Mesenchymal stem cell (in vitro differentiated cells and primary cell): ENCODE measurements around the gene TMEM109.
A peak's percentile ranks its signal among the peaks of the same experiment; 100 is the strongest.

Experiments used
- DNase-seq: peaks from one replicate; pipeline ENCODE4 v3.0.0-alpha.2; 2013
- H2AFZ ChIP-seq: one replicate; pipeline ENCODE4 v1.6.1; 2013; ENCODE audit warnings: low read depth, mild to moderate bottlenecking, control low read depth, inconsistent platforms, low read length, moderate library complexity
- H2AK5ac ChIP-seq: 2 replicates; pipeline ENCODE4 v1.6.1; 2013; ENCODE audit warnings: low read length, moderate library complexity, mild to moderate bottlenecking, inconsistent platforms; ENCODE audit not compliant: severe bottlenecking
- H2BK120ac ChIP-seq: one replicate; pipeline ENCODE4 v1.6.1; 2013; ENCODE audit warnings: low read depth, mild to moderate bottlenecking, inconsistent platforms, low read length, moderate library complexity
- H2BK12ac ChIP-seq, 2 experiments: one replicate each; pipeline ENCODE4 v1.6.1; 2013; ENCODE audit warnings: inconsistent platforms in 2 of 2, low read length in 2 of 2, mild to moderate bottlenecking in 2 of 2, moderate library complexity in 2 of 2, control low read depth in 1 of 2
- H2BK15ac ChIP-seq: one replicate; pipeline ENCODE4 v1.6.1; 2013; ENCODE audit warnings: mild to moderate bottlenecking, low read depth, inconsistent platforms; ENCODE audit not compliant: poor library complexity, severe bottlenecking
- H2BK5ac ChIP-seq: 2 replicates; pipeline ENCODE4 v1.6.1; 2013; ENCODE audit warnings: low read depth, mild to moderate bottlenecking, low read length, control low read depth, inconsistent platforms; ENCODE audit not compliant: poor library complexity, severe bottlenecking
- H3K14ac ChIP-seq, 2 experiments: one replicate each; pipeline ENCODE4 v1.6.1; 2013; ENCODE audit warnings: inconsistent platforms in 2 of 2, low read length in 2 of 2, control low read depth in 1 of 2, mild to moderate bottlenecking in 1 of 2, moderate library complexity in 1 of 2
- H3K18ac ChIP-seq, 2 experiments: one replicate each; pipeline ENCODE4 v1.6.1; 2013; ENCODE audit warnings: inconsistent platforms in 2 of 2, low read length in 2 of 2, control low read depth in 1 of 2, low read depth in 1 of 2, mild to moderate bottlenecking in 1 of 2
- H3K23ac ChIP-seq, 2 experiments: one replicate each; pipeline ENCODE4 v1.6.1; 2013; ENCODE audit warnings: inconsistent platforms in 2 of 2, low read length in 2 of 2, mild to moderate bottlenecking in 2 of 2, moderate library complexity in 2 of 2, control low read depth in 1 of 2
- H3K27ac ChIP-seq: 2 replicates; pipeline ENCODE4 v1.5.1; 2013; ENCODE audit warnings: mild to moderate bottlenecking, moderate library complexity, low read length, control low read depth, inconsistent platforms; ENCODE audit not compliant: poor library complexity, severe bottlenecking
- H3K27me3 ChIP-seq, 2 experiments: 2 replicates each; pipeline versions ENCODE4 v1.6.1 to v1.7.0; 2013; ENCODE audit warnings: low read length in 2 of 2, mild to moderate bottlenecking in 2 of 2, moderate library complexity in 2 of 2, control low read depth in 1 of 2, inconsistent platforms in 1 of 2; ENCODE audit not compliant: control insufficient read depth in 1 of 2, insufficient read depth in 1 of 2
- H3K36me3 ChIP-seq, 2 experiments: 2 replicates each; pipeline versions ENCODE4 v1.6.1 to v1.7.0; 2013; ENCODE audit warnings: low read length in 2 of 2, control low read depth in 1 of 2, inconsistent platforms in 1 of 2, low read depth in 1 of 2, mild to moderate bottlenecking in 1 of 2; ENCODE audit not compliant: insufficient read depth in 2 of 2, control insufficient read depth in 1 of 2
- H3K4ac ChIP-seq, 2 experiments: one replicate each; pipeline ENCODE4 v1.6.1; 2013; ENCODE audit warnings: inconsistent platforms in 2 of 2, low read length in 2 of 2, mild to moderate bottlenecking in 2 of 2, moderate library complexity in 2 of 2, control low read depth in 1 of 2, low read depth in 1 of 2
- H3K4me1 ChIP-seq: 2 replicates; pipeline ENCODE4 v1.6.1; 2013; ENCODE audit warnings: low read depth, low read length, control low read depth; ENCODE audit not compliant: control insufficient read depth, insufficient read depth
- H3K4me2 ChIP-seq: 2 replicates; pipeline ENCODE4 v1.6.1; 2013; ENCODE audit warnings: low read length, mild to moderate bottlenecking, inconsistent platforms; ENCODE audit not compliant: poor library complexity, severe bottlenecking
- H3K4me3 ChIP-seq, 2 experiments: 2 replicates each; pipeline versions ENCODE4 v1.5.1 to v1.7.0; 2013; ENCODE audit warnings: low read length in 2 of 2, mild to moderate bottlenecking in 2 of 2, control low read depth in 1 of 2, low read depth in 1 of 2; ENCODE audit not compliant: insufficient read depth in 1 of 2
- H3K79me1 ChIP-seq: replicated peaks from 2 replicates; pipeline ENCODE4 v1.6.1; 2013; ENCODE audit warnings: mild to moderate bottlenecking, control low read depth, low read length, inconsistent platforms; ENCODE audit not compliant: poor library complexity, severe bottlenecking
- H3K9ac ChIP-seq: 2 replicates; pipeline ENCODE4 v1.7.0; 2013; ENCODE audit warnings: mild to moderate bottlenecking, low read length, moderate library complexity
- H3K9me3 ChIP-seq: 2 replicates; pipeline ENCODE4 v1.7.0; 2013; ENCODE audit warnings: mild to moderate bottlenecking, low read length; ENCODE audit not compliant: control insufficient read depth
- H4K8ac ChIP-seq: one replicate; pipeline ENCODE4 v1.6.1; 2013; ENCODE audit warnings: inconsistent platforms, mild to moderate bottlenecking, low read length, moderate library complexity
- H4K91ac ChIP-seq: one replicate; pipeline ENCODE4 v1.6.1; 2013; ENCODE audit warnings: mild to moderate bottlenecking, low read length, inconsistent platforms
- WGBS: methylation state at CpG from one replicate; pipeline ENCODE4 v1.1.7; 2013; ENCODE audit warnings: mixed read lengths; 5-methylcytosine and 5-hydroxymethylcytosine counted together

Gene TMEM109

DNA sequence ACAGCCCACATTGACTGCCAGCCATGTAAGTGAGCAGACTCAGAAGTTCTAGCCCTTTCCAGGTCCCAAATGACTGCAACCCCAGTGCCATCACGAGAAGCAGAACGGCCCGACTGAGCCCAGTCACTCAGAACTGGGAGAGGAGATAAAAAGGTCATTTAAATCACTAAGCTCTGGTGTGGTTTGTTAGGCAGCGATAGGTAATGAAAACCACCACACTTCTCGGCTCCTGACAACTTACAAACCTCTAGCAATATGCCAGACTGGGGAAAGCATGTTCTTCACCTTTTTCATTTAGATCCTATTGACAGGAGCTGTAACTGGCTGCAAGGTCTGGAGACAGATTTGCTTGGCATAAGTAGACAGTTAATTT is 31.3 kb downstream of the TMEM109 start:
- no peak overlapping the region for H3K9ac ChIP-seq
- no peak overlapping the region for H2BK5ac ChIP-seq
- H2BK120ac ChIP-seq = no peak overlapping the region
- no peak overlapping the region for H2AFZ ChIP-seq
- WGBS = 82% methylated on average over 3 of the region's 5 CpGs
- no peak overlapping the region for H4K8ac ChIP-seq
- peaks cover 27 to 51% of the 10 kb centered on the region in 2 experiments for H3K36me3 ChIP-seq
- H4K91ac ChIP-seq = no peak overlapping the region
- no peak overlapping the region for H3K18ac ChIP-seq
- H3K14ac ChIP-seq = no peak overlapping the region
- no peak for DNase-seq
- peaks cover 6% of the 10 kb centered on the region for H3K79me1 ChIP-seq
- H3K23ac ChIP-seq = no peak overlapping the region
- H3K9me3 ChIP-seq = no peaks in the 10 kb centered on the region
- no peak overlapping the region for H2AK5ac ChIP-seq
- no peak overlapping the region for H2BK12ac ChIP-seq
- no peak overlapping the region for H2BK15ac ChIP-seq
- H3K4me2 ChIP-seq = no peak overlapping the region
- peaks cover 4% of the 10 kb centered on the region for H3K4me1 ChIP-seq
- no peaks in the 10 kb centered on the region for H3K27me3 ChIP-seq
- no peak overlapping the region for H3K4ac ChIP-seq
- H3K27ac ChIP-seq = no peak overlapping the region
- no peak overlapping the region for H3K4me3 ChIP-seq

DNA sequence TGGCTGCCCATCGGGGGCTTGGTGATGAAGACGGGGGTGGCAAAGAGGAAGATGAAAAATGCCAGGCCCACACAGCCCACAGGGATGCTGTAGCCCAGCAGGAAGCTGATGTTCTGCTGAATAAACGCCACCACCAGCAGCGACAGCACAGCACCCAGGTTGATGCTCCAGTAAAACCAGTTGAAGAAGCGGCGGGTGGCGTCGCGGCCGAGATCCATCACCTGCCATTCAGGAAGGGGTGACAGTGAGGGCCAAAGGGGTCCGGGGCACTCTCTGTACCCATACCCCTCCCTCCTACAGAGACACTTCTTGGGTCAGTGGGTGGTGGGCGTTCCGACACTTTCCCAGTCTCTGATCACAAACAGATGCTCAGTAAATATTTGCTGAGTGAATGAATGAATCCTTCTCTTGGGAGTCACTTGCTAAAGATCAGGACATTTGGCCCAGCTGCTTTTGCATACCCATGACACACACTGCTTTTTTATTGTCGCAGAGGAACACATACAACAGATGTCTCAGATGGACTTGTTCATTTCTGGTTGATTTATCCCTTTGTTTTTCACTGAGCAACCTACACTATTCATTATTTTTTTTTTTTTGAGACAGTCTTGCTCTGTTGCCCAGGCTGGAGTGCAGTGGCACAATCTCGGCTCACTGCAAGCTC is 32.8 kb downstream of the TMEM109 start:
- 89% methylated on average over 6 of the region's 15 CpGs for WGBS
- Histone ChIP-seq H2AFZ (no peak overlapping the region), H3K9ac (no peak overlapping the region), H2BK120ac (no peak overlapping the region), H3K27ac (no peak overlapping the region), H3K4ac (no peak overlapping the region), H3K4me2 (no peak overlapping the region), H4K8ac (no peak overlapping the region), H3K79me1 (peaks cover 10% of the 10 kb centered on the region), H3K18ac (no peak overlapping the region), H2BK15ac (no peak overlapping the region), H3K14ac (no peak overlapping the region), H3K4me1 (peaks cover 14% of the 10 kb centered on the region), H3K9me3 (no peaks in the 10 kb centered on the region), H3K27me3 (no peaks in the 10 kb centered on the region), H2AK5ac (no peak overlapping the region), H3K23ac (no peak overlapping the region), H4K91ac (no peak overlapping the region), H3K36me3 (peaks cover 21 to 37% of the 10 kb centered on the region in 2 experiments), H3K4me3 (no peak overlapping the region), H2BK12ac (no peak overlapping the region), H2BK5ac (no peak overlapping the region)
- DNase-seq = no peak

DNA sequence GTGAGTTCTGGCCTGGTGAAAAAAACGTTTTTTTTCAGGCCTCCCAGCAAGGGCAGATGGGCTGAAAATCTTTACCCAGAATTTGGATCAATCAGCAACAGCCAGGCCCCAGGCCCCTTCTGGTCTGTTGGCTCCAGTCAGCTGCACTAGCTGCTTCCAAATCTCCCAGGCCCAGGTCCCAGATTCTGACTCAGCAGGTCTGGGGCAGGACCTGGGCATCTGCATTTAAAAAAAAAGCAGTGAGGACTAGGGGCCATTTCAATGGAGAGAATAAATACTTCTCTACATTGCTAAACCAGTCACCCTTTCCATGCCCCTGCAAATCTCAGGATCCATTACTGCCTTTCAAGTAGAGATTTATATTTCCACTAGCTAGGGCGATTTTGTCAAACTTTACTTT is 33.7 kb downstream of the TMEM109 start:
- H3K4me3 ChIP-seq = no peak overlapping the region
- no peak overlapping the region for H4K8ac ChIP-seq
- H2BK120ac ChIP-seq = no peak overlapping the region
- peaks cover 22% of the 10 kb centered on the region for H3K4me1 ChIP-seq
- H2AFZ ChIP-seq = no peak overlapping the region
- DNase-seq = no peak
- H2BK12ac ChIP-seq = no peak overlapping the region
- H2BK5ac ChIP-seq = no peak overlapping the region
- H3K18ac ChIP-seq = no peak overlapping the region
- no peaks in the 10 kb centered on the region for H3K9me3 ChIP-seq
- no peak overlapping the region for H3K4ac ChIP-seq
- H4K91ac ChIP-seq = no peak overlapping the region
- no peak overlapping the region for H3K14ac ChIP-seq
- WGBS = 50% methylated on average over 2 of the region's 2 CpGs
- H3K79me1 ChIP-seq = peaks cover 10% of the 10 kb centered on the region
- peaks cover 12 to 27% of the 10 kb centered on the region in 2 experiments for H3K36me3 ChIP-seq
- H3K23ac ChIP-seq = no peak overlapping the region
- peak overlapping the region; percentile 51 for H3K9ac ChIP-seq
- H2BK15ac ChIP-seq = no peak overlapping the region
- H3K4me2 ChIP-seq = no peak overlapping the region
- no peak overlapping the region for H3K27ac ChIP-seq
- H2AK5ac ChIP-seq = no peak overlapping the region
- H3K27me3 ChIP-seq = no peaks in the 10 kb centered on the region

DNA sequence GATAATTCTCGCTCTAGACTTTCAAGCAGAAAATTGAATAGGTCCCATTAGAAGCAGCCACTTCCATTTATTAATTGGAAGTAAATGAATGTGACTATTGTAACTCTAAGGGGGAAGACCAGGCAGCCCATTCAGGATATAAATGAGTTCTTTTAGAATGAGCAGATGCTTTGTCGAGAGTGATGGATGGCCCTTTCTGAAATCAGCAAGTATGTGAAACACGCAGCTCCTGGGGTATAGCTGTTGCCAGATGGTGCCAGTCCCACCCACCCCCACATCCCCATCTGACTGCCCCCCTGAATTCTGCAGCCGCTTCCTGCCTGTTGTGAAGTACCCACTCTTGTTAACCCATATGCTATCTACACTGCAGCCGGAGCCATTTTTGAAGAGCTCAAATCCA is 34.3 kb downstream of the TMEM109 start:
- no peak for DNase-seq
- H4K91ac ChIP-seq = no peak overlapping the region
- 75% methylated on average over 5 of the region's 5 CpGs for WGBS

More for the DNA sequence above, 34.3 kb downstream of the TMEM109 start:
- Histone ChIP-seq H3K79me1 (peaks cover 10% of the 10 kb centered on the region), H2BK12ac (no peak overlapping the region), H3K9ac (no peak overlapping the region), H3K23ac (no peak overlapping the region), H3K4ac (no peak overlapping the region), H3K9me3 (no peaks in the 10 kb centered on the region), H2BK15ac (no peak overlapping the region), H2AFZ (no peak overlapping the region), H2BK120ac (no peak overlapping the region), H3K27me3 (no peaks in the 10 kb centered on the region), H2BK5ac (no peak overlapping the region), H2AK5ac (no peak overlapping the region), H3K27ac (no peak overlapping the region), H3K36me3 (peaks cover 10 to 25% of the 10 kb centered on the region in 2 experiments), H3K4me1 (peaks cover 23% of the 10 kb centered on the region), H3K18ac (no peak overlapping the region), H3K14ac (no peak overlapping the region), H3K4me2 (no peak overlapping the region), H4K8ac (no peak overlapping the region), H3K4me3 (no peak overlapping the region)
